ENCODE results near the gene AP5M1.

Gene AP5M1

DNA sequence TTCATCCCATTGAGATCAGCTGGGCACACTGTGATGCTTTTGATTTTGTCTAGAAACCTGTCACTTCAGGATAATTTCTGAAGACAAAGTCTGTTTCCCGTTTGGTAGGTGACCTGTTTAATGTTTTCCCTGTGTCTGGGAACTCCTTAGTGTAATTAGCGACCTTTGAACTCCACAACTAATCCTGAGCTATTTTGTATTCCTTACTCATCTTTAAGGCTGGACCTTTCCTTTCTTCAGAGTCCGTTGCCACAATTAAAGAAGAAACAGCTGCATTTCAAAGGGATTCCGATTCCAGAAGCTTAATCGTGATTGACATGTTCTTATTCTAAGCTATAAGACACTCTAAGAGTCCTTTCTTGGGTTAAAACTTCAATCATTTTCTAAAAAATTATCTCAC is 22.0 kb downstream of the AP5M1 start:
- Histone ChIP-seq H3K36me3 (ENCODE audit: control insufficient read depth in 2 of 2, insufficient read depth in 2 of 2, low read length in 2 of 2) (peaks cover under 1 to 11% of the 10 kb centered on the region in 2 donors), H3K9ac (ENCODE audit: low read length in 2 of 2) (no peak overlapping the region), H3K4me1 (ENCODE audit: control insufficient read depth, insufficient read depth, low read length) (no peaks in the 10 kb centered on the region), H3K27me3 (ENCODE audit: control insufficient read depth in 1 of 2, insufficient read depth in 2 of 2, low read length in 2 of 2) (no peaks in the 10 kb centered on the region), H3K9me3 (ENCODE audit: control insufficient read depth in 2 of 2, low read length in 2 of 2) (no peaks in the 10 kb centered on the region), H3K4me3 (ENCODE audit: low read length in 2 of 2) (no peak overlapping the region), H3K27ac (ENCODE audit: low read length) (no peak overlapping the region)

DNA sequence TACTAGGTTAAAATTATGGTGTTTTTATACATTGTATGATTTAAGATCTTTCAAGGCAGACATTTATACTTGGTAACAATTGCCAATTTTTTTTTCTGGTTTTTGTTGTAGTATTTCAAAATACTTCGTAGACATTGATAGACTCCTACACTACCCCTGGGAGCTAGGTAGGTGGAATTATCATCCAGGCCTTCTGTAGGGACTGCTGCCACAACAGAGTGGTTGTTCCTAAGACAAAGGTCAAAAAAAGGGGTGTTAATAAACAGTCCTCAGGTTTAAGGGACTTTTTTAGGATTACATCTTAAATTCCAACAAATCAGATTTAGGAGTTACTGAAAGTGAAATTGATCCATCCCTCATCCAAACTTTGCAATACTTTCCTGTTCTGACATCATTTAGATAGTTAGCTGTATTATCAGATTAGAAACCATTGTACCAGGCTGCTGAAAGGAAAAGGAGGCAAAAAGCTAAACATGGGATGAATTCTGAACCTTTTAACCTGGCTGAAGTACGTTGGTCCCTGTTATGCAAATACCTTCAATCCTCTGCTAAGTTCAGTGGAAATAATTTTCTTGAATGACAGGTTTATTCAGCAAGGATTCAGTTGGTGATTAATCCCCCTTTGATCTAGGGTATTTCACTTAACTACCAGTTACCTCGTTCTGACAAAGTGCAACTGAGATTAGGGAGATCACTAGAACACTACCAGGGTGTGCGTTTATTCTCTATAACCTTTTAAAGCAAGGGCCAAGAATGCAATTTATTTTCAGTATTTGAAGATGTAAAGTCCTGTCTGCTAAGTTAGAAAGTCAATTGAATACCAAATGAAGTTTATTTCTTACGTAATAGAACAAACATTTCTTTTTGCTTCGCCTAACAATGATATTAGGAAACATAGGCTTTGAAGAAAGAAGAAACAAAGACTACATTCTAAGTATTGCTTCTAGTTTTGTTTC is 23.2 kb downstream of the AP5M1 start:
- no peaks in the 10 kb centered on the region for H3K4me1 ChIP-seq (ENCODE audit: control insufficient read depth, insufficient read depth, low read length)
- H3K27ac ChIP-seq (ENCODE audit: low read length), result no peak overlapping the region
- peaks cover 0 to 10% of the 10 kb centered on the region in 2 donors for H3K36me3 ChIP-seq (ENCODE audit: control insufficient read depth in 2 of 2, insufficient read depth in 2 of 2, low read length in 2 of 2)
- no peak overlapping the region for H3K9ac ChIP-seq (ENCODE audit: low read length in 2 of 2)
- H3K9me3 ChIP-seq (ENCODE audit: control insufficient read depth in 2 of 2, low read length in 2 of 2), result no peaks in the 10 kb centered on the region
- no peaks in the 10 kb centered on the region for H3K27me3 ChIP-seq (ENCODE audit: control insufficient read depth in 1 of 2, insufficient read depth in 2 of 2, low read length in 2 of 2)
- H3K4me3 ChIP-seq (ENCODE audit: low read length in 2 of 2), result no peak overlapping the region

DNA sequence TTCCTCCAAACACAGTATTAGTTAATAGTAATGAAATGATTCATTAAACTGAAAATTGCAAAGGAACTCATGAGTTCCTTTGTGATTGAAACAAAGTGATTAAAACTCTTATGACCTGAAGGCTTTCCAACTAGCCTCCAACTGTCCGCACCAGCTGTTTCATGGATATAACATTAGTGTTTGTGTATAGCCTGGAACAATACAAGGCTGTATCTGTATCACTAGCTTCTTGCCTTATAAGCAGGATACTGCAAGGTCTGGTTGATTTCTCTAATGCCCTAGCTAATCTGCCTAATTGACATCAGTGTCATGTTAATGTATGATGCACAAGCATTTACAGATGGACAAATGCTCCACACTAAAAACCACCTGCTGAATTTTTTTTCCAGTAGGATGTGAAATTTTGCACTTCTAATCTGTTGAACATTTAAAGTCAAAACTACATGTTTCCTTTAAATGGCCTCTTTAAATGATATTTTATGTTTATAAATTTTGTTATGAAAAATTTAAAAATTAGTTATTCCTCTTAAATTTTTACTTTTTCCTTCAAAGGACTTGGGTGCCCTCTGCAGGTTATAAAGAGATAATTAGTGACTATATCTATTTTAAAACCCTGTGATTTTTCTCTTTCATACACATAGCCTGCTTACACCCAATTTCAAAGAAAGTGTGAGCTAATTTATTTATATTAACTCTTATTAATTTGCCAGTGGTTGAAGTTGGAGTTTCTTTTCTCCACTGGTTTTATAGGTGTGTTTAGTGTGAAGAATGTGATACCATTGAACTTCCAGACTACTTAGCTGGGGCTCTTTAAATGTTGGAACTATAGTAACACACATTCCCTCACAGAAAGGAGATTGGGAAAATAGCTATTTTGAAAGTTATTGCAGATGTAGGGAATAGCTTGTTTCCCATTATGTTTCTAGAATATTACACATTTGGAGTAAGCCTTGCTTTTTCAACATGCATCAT is 25.4 kb downstream of the AP5M1 start:
- Histone ChIP-seq H3K27ac (ENCODE audit: low read length) (no peak overlapping the region), H3K9ac (ENCODE audit: low read length in 2 of 2) (no peak overlapping the region), H3K27me3 (ENCODE audit: control insufficient read depth in 1 of 2, insufficient read depth in 2 of 2, low read length in 2 of 2) (no peaks in the 10 kb centered on the region), H3K4me1 (ENCODE audit: control insufficient read depth, insufficient read depth, low read length) (no peaks in the 10 kb centered on the region), H3K36me3 (ENCODE audit: control insufficient read depth in 2 of 2, insufficient read depth in 2 of 2, low read length in 2 of 2) (peaks cover 0 to 10% of the 10 kb centered on the region in 2 donors), H3K4me3 (ENCODE audit: low read length in 2 of 2) (no peak overlapping the region), H3K9me3 (ENCODE audit: control insufficient read depth in 2 of 2, low read length in 2 of 2) (no peaks in the 10 kb centered on the region)

DNA sequence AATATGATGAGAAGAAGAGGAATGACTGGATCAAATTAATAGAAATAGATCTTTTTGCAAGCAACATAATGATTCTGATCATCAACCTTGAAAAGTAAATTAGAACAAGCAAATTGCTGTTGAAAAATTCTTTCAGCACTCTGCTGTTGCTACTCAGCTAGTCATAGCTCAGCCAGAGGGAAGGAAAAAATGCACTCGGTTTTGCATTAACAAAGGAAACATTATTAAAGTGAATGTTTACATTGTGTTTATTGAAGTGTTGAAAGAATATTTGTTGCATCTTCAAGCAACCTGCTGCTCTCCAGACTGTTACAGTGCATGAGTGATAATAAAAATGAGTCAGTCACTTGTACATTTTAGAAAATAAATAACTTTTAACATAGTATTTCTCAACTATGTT is 26.5 kb downstream of the AP5M1 start:
- no peak overlapping the region for H3K27ac ChIP-seq (ENCODE audit: low read length)
- no peaks in the 10 kb centered on the region for H3K4me1 ChIP-seq (ENCODE audit: control insufficient read depth, insufficient read depth, low read length)
- no peak overlapping the region for H3K9ac ChIP-seq (ENCODE audit: low read length in 2 of 2)
- no peaks in the 10 kb centered on the region for H3K27me3 ChIP-seq (ENCODE audit: control insufficient read depth in 1 of 2, insufficient read depth in 2 of 2, low read length in 2 of 2)
- H3K9me3 ChIP-seq (ENCODE audit: control insufficient read depth in 2 of 2, low read length in 2 of 2), result no peaks in the 10 kb centered on the region
- peaks cover 0 to 7% of the 10 kb centered on the region in 2 donors for H3K36me3 ChIP-seq (ENCODE audit: control insufficient read depth in 2 of 2, insufficient read depth in 2 of 2, low read length in 2 of 2)
- H3K4me3 ChIP-seq (ENCODE audit: low read length in 2 of 2), result no peak overlapping the region

DNA sequence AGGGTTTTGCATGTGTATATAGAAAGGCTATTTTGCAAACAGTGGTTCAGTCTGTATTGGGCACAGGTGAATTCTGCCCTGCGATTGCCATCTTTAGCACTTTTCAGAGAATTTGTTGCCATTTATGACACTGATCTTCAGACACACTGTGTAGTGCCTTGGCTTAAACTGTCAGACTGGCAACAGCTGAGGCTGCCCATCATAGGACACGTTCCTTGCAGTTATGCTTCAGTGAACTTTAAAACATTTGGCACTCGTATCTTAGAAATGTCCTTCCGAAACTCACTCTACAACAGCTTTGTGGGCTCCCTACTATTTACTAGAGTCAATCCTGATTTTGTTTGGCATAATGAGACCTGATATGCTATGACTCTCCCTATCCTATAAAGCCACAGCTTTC is 29.1 kb downstream of the AP5M1 start:
- Histone ChIP-seq H3K27me3 (ENCODE audit: control insufficient read depth in 1 of 2, insufficient read depth in 2 of 2, low read length in 2 of 2) (no peaks in the 10 kb centered on the region), H3K9ac (ENCODE audit: low read length in 2 of 2) (no peak overlapping the region), H3K4me1 (ENCODE audit: control insufficient read depth, insufficient read depth, low read length) (no peaks in the 10 kb centered on the region), H3K4me3 (ENCODE audit: low read length in 2 of 2) (no peak overlapping the region), H3K36me3 (ENCODE audit: control insufficient read depth in 2 of 2, insufficient read depth in 2 of 2, low read length in 2 of 2) (no peaks in the 10 kb centered on the region), H3K27ac (ENCODE audit: low read length) (no peak overlapping the region), H3K9me3 (ENCODE audit: control insufficient read depth in 2 of 2, low read length in 2 of 2) (no peaks in the 10 kb centered on the region)

DNA sequence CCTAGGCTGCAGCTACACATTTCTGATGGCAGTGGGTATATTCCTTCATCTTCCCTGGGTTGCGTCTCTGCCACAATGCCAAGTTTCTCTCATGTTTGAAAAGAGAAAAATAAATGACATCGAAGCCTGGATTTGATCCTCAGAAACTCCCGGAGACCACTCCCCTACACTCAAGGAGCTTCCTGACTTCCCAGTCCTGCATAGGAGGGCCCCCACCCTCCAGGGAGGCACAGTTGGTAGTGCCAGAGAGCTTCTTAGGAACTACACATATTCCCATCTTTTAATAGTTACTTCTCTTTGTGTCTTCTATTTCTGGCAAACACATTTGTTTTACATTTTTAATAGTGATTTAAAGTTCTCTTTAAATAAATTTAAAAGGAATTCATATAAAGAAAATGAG is 30.7 kb downstream of the AP5M1 start:
- H3K9me3 ChIP-seq (ENCODE audit: control insufficient read depth in 2 of 2, low read length in 2 of 2), result no peaks in the 10 kb centered on the region
- no peak overlapping the region for H3K4me3 ChIP-seq (ENCODE audit: low read length in 2 of 2)
- no peaks in the 10 kb centered on the region for H3K4me1 ChIP-seq (ENCODE audit: control insufficient read depth, insufficient read depth, low read length)
- no peaks in the 10 kb centered on the region for H3K36me3 ChIP-seq (ENCODE audit: control insufficient read depth in 2 of 2, insufficient read depth in 2 of 2, low read length in 2 of 2)
- H3K27ac ChIP-seq (ENCODE audit: low read length), result no peak overlapping the region
- H3K9ac ChIP-seq (ENCODE audit: low read length in 2 of 2), result no peak overlapping the region
- H3K27me3 ChIP-seq (ENCODE audit: control insufficient read depth in 1 of 2, insufficient read depth in 2 of 2, low read length in 2 of 2), result peaks cover 1 to 3% of the 10 kb centered on the region in 2 donors

DNA sequence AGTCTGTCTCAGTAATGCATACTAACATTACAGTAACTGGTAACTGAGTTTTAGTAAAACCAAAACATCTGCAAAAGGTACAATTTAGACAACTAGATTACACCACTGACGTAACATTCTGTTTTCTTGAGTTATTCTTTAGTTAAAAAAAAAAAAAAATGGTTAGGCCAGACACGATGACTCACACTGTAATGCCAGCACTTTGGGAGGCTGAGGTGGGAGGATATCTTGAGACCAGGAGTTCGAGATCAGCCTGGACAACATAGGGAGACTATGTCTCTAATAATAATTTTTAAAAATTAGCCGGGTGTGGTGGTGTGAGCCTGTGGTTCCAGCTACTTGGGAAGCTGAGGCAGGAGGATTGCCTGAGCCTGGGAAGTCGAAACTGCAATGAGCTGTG is 34.1 kb downstream of the AP5M1 start:
- Histone ChIP-seq H3K4me1 (ENCODE audit: control insufficient read depth, insufficient read depth, low read length) (no peaks in the 10 kb centered on the region), H3K9ac (ENCODE audit: low read length in 2 of 2) (no peak overlapping the region), H3K27ac (ENCODE audit: low read length) (no peak overlapping the region), H3K9me3 (ENCODE audit: control insufficient read depth in 2 of 2, low read length in 2 of 2) (no peaks in the 10 kb centered on the region), H3K4me3 (ENCODE audit: low read length in 2 of 2) (no peak overlapping the region), H3K36me3 (ENCODE audit: control insufficient read depth in 2 of 2, insufficient read depth in 2 of 2, low read length in 2 of 2) (no peaks in the 10 kb centered on the region), H3K27me3 (ENCODE audit: control insufficient read depth in 1 of 2, insufficient read depth in 2 of 2, low read length in 2 of 2) (peaks cover 3% of the 10 kb centered on the region in 2 donors)

DNA sequence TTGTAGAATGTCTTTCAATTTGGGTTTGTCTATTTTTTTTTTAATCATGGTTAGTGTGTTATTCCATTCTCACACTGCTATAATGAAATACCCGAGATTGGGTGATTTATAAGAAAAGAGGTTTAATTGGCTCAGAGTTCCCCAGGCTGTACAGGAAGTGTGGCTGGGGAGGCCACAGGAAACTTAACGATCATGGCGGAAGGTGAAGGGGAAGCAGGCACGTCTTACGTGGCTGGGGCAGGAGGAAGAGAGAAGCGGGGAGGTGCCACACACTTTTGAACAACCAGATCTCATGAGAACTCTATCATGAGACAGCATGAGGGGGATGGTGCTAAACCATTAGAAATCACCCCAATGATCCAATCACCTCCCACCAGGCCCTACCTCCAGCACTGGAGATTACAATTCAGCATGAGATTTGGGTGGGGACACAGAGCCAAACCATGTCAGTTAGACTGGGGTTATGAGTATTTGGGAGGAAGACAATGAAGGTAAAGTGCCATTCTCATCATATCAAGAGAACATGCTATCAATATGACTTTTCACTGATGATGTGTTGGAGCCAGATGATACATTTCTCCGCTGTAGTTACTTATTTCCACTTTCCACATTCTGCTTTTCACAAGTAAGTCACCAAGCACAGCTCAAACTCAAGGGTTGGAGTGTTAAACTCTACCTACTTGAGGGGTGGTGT is 45.8 kb downstream of the AP5M1 start:
- H3K36me3 ChIP-seq (ENCODE audit: control insufficient read depth in 2 of 2, insufficient read depth in 2 of 2, low read length in 2 of 2), result no peaks in the 10 kb centered on the region
- H3K9ac ChIP-seq (ENCODE audit: low read length in 2 of 2), result no peak overlapping the region
- no peak overlapping the region for H3K27ac ChIP-seq (ENCODE audit: low read length)
- no peaks in the 10 kb centered on the region for H3K4me1 ChIP-seq (ENCODE audit: control insufficient read depth, insufficient read depth, low read length)
- no peak overlapping the region for H3K4me3 ChIP-seq (ENCODE audit: low read length in 2 of 2)
- H3K27me3 ChIP-seq (ENCODE audit: control insufficient read depth in 1 of 2, insufficient read depth in 2 of 2, low read length in 2 of 2), result no peaks in the 10 kb centered on the region
- no peaks in the 10 kb centered on the region for H3K9me3 ChIP-seq (ENCODE audit: control insufficient read depth in 2 of 2, low read length in 2 of 2)

DNA sequence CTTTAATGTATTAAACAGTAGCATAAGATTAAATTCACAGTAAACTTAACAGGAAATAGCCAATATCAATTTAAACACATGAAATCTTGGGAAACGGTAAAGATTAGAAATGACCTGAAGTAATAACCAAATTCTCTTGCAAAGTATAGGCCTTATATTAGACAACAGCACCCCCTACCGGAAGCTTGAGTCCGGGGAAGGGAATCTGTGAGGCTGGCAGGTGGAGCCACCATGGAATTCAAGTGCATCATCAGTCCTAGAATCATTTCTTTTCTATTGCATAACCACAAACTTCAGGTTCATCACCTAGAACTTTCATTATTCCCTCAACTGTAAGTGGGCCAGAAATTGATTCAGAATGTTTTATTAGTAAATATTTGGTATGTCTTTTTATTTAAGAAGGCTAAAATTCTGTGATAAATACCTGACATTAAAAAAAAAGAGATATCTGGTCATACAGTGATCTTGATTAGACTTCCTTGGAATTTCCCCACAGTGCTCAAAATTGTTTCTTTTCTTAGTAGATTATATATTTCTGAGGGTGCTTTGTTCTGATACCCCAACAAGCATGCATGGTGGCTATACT is 48.6 kb downstream of the AP5M1 start:
- no peaks in the 10 kb centered on the region for H3K27me3 ChIP-seq (ENCODE audit: control insufficient read depth in 1 of 2, insufficient read depth in 2 of 2, low read length in 2 of 2)
- H3K27ac ChIP-seq (ENCODE audit: low read length), result no peak overlapping the region
- no peaks in the 10 kb centered on the region for H3K36me3 ChIP-seq (ENCODE audit: control insufficient read depth in 2 of 2, insufficient read depth in 2 of 2, low read length in 2 of 2)
- no peaks in the 10 kb centered on the region for H3K9me3 ChIP-seq (ENCODE audit: control insufficient read depth in 2 of 2, low read length in 2 of 2)
- no peak overlapping the region for H3K4me3 ChIP-seq (ENCODE audit: low read length in 2 of 2)
- H3K9ac ChIP-seq (ENCODE audit: low read length in 2 of 2), result no peak overlapping the region
- H3K4me1 ChIP-seq (ENCODE audit: control insufficient read depth, insufficient read depth, low read length), result no peaks in the 10 kb centered on the region

DNA sequence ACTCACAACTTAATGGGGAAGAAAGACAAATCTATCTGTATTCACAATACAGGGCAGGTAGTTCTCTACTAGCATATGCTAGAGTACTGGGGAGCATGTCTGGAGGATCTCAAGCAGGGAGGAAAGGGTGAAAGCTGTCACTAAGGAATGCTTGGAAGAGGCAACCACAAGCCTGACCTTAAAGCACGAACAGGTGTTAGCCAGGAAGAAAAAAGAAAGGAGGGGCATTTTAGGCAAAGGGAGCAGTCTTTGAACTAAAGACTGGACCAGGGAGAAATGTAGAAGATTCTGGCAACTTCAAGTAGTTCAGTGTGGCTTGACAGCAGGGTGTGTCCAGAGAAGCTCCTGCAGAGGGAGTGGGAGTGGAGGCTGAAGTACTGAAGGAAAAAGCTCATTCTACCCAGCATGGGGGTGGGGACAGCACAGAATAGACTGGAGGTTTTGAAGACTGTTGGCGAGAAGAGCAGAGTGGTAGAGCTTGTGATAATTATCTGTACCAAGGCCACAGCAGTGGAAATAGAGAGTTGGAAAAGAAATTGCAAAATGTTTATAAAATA is 50.9 kb downstream of the AP5M1 start:
- no peaks in the 10 kb centered on the region for H3K4me1 ChIP-seq (ENCODE audit: control insufficient read depth, insufficient read depth, low read length)
- no peak overlapping the region for H3K9ac ChIP-seq (ENCODE audit: low read length in 2 of 2)
- no peak overlapping the region for H3K27ac ChIP-seq (ENCODE audit: low read length)
- H3K36me3 ChIP-seq (ENCODE audit: control insufficient read depth in 2 of 2, insufficient read depth in 2 of 2, low read length in 2 of 2), result no peaks in the 10 kb centered on the region
- H3K9me3 ChIP-seq (ENCODE audit: control insufficient read depth in 2 of 2, low read length in 2 of 2), result no peaks in the 10 kb centered on the region
- no peak overlapping the region for H3K4me3 ChIP-seq (ENCODE audit: low read length in 2 of 2)
- H3K27me3 ChIP-seq (ENCODE audit: control insufficient read depth in 1 of 2, insufficient read depth in 2 of 2, low read length in 2 of 2), result no peaks in the 10 kb centered on the region

All from stomach smooth muscle (tissue), 2 donors.